Pons (tissue), 1 donor: ENCODE measurements around the gene RAB6A.
"Not testable (repeated sequence)": the region's sequence is repeated elsewhere in the genome, so short reads cannot be mapped to it uniquely, and the experiment has no call there.

Source experiments
- DNase-seq: peaks from one replicate; pipeline ENCODE4 v3.0.0-alpha.2; 2016; ENCODE audit warnings: low spot score

Gene RAB6A

GRCh38 chr11:73717136-73717535 is 43.7 kb downstream of the RAB6A start:
- DNase-seq = peak; percentile 41

GRCh38 chr11:73716153-73717056 is 44.5 kb downstream of the RAB6A start:
- DNase-seq = peak; percentile 55

- peak; percentile 65 for DNase-seq
These were observed 45.3 kb downstream of the RAB6A start for GRCh38 chr11:73715541-73715940.

- DNase-seq = no peak
These were observed 49.9 kb downstream of the RAB6A start for GRCh38 chr11:73710964-73711363.

GRCh38 chr11:73705053-73705452 is 55.8 kb downstream of the RAB6A start:
- no peak for DNase-seq

GRCh38 chr11:73693899-73694525 is 66.9 kb downstream of the RAB6A start:
- DNase-seq = no peak

GRCh38 chr11:73680687-73681086 is 80.2 kb downstream of the RAB6A start:
- DNase-seq = no peak

GRCh38 chr11:73676552-73676951 is 84.3 kb downstream of the RAB6A start:
- DNase-seq = not testable (repeated sequence)

GRCh38 chr11:73671701-73672100 is 89.2 kb downstream of the RAB6A start:
- no peak for DNase-seq

GRCh38 chr11:73670808-73671207 is 90.1 kb downstream of the RAB6A start:
- no peak for DNase-seq

- DNase-seq = no peak
These were observed 93.0 kb downstream of the RAB6A start for GRCh38 chr11:73667891-73668290.

GRCh38 chr11:73664877-73665276 is 96.0 kb downstream of the RAB6A start:
- no peak for DNase-seq

- DNase-seq = no peak
These were observed 97.0 kb downstream of the RAB6A start for GRCh38 chr11:73663604-73664495.

- no peak for DNase-seq
These were observed 98.3 kb downstream of the RAB6A start for GRCh38 chr11:73662445-73663157.

GRCh38 chr11:73661035-73661628 is 99.7 kb downstream of the RAB6A start:
- DNase-seq = peak; percentile 84

- DNase-seq = no peak
These were observed 100.3 kb downstream of the RAB6A start for GRCh38 chr11:73660497-73661034.

GRCh38 chr11:73659961-73660360 is 100.9 kb downstream of the RAB6A start:
- no peak for DNase-seq

- no peak for DNase-seq
These were observed 103.9 kb downstream of the RAB6A start for GRCh38 chr11:73656985-73657384.

- DNase-seq = no peak
These were observed 105.2 kb downstream of the RAB6A start for GRCh38 chr11:73655686-73656085.

GRCh38 chr11:73654482-73655021 is 106.3 kb downstream of the RAB6A start:
- DNase-seq = no peak

- no peak for DNase-seq
These were observed 106.9 kb downstream of the RAB6A start for GRCh38 chr11:73653996-73654395.
